GM12878 (cell line): ENCODE measurements around the gene NFATC1. TPM values are rescaled to one million over a fixed set of nuclear protein-coding genes. Genes with fewer than 3 reads are reported as not detected.

Experiments used
- ATAC-seq: fragments of 200-7000 bp; cut with Tn5 transposase; 3 replicates; pipeline ENCODE4 v1.9.1; 2020; ENCODE audit warnings: mild to moderate bottlenecking, moderate library complexity
- BruUV-seq: library from RNA; stranded (reverse); fragments of 400-500 nt; replicated peaks from 2 replicates; lab custom pipeline; 2021; lab: Mats Ljungman, UMichigan
- CTCF ChIA-PET: fragments of 300-600 bp; sonication (Branson Sonifier 250); formaldehyde crosslinking; extraction: SDS; loops from one replicate; lab custom pipeline; 2021; ENCODE audit warnings: inconsistent platforms; lab: Yijun Ruan, JAX
- POLR2A ChIA-PET: fragments of 350-600 bp; formaldehyde crosslinking; extraction: SDS; loops from one replicate; lab custom pipeline; 2021; ENCODE audit warnings: inconsistent platforms; lab: Charles Lee
- RAD21 ChIA-PET: fragments of 300-600 bp; sonication (Branson Sonifier 250); formaldehyde crosslinking; loops from one replicate; lab custom pipeline; 2023; ENCODE audit warnings: antibody characterized with exemption; ENCODE audit not compliant: unreplicated experiment; lab: Charles Lee
- SMC1A ChIA-PET: fragments of 300-600 bp; sonication (Branson Sonifier 250); formaldehyde crosslinking; loops from one replicate; lab custom pipeline; 2023; ENCODE audit not compliant: unreplicated experiment, uncharacterized antibody; lab: Charles Lee
- DNase-seq: peaks from one replicate; pipeline ENCODE4 v3.0.0-alpha.2; 2011; ENCODE audit warnings: low read depth, low spot score
- FAIRE-seq: peaks from 3 replicates; lab custom pipeline; 2011; peaks lifted over from hg19 to GRCh38; lab: Jason Lieb, UNC
- H2AFZ ChIP-seq: 2 replicates; pipeline ENCODE4 v1.6.0; 2011; ENCODE audit warnings: low read depth, low read length, control low read depth; ENCODE audit not compliant: control insufficient read depth
- H3K27ac ChIP-seq: 2 replicates; pipeline ENCODE4 v1.5.1; 2011; ENCODE audit warnings: control low read depth; ENCODE audit not compliant: control insufficient read depth, insufficient read depth
- H3K27me3 ChIP-seq, 2 experiments: replicated peaks in 1 of 2; 2 replicates each; pipeline versions ENCODE4 v1.6.0 to v1.6.1; 2011; ENCODE audit warnings: low read length in 1 of 2; ENCODE audit not compliant: control insufficient read depth in 2 of 2, insufficient read depth in 2 of 2
- H3K36me3 ChIP-seq, 2 experiments: 2 replicates each; pipeline ENCODE4 v1.5.1; 2011; ENCODE audit warnings: low read length in 1 of 2; ENCODE audit not compliant: control insufficient read depth in 2 of 2, insufficient read depth in 2 of 2
- H3K4me1 ChIP-seq: 2 replicates; pipeline ENCODE4 v1.6.1; 2011; ENCODE audit warnings: mild to moderate bottlenecking, low read length, moderate library complexity, mixed read lengths; ENCODE audit not compliant: control insufficient read depth, insufficient read depth
- H3K4me2 ChIP-seq: 2 replicates; pipeline ENCODE4 v1.6.0; 2011; ENCODE audit warnings: control low read depth; ENCODE audit not compliant: control insufficient read depth, insufficient read depth
- H3K4me3 ChIP-seq: fragments of 200-600 bp; sonication (generic); 2 replicates; pipeline ENCODE4 v1.5.1; 2016
- H3K79me2 ChIP-seq: 2 replicates; pipeline ENCODE4 v1.6.0; 2011; ENCODE audit warnings: low read length; ENCODE audit not compliant: control insufficient read depth, insufficient read depth
- H3K9ac ChIP-seq: 2 replicates; pipeline ENCODE4 v1.8.0; 2011; ENCODE audit warnings: low read length, control low read depth, mixed read lengths; ENCODE audit not compliant: control insufficient read depth, insufficient read depth
- H3K9me3 ChIP-seq: replicated peaks from 3 replicates; pipeline ENCODE4 v1.5.1; 2011; ENCODE audit warnings: mild to moderate bottlenecking, low read length; ENCODE audit not compliant: control insufficient read depth, insufficient read depth
- H4K20me1 ChIP-seq: 2 replicates; pipeline ENCODE4 v1.6.0; 2011; ENCODE audit not compliant: control insufficient read depth, insufficient read depth
- ATF2 ChIP-seq: IDR thresholded peaks from 2 replicates; pipeline ENCODE4 v1.6.1; 2012; ENCODE audit warnings: low read length, inconsistent platforms
- CHD1 ChIP-seq: IDR thresholded peaks from 2 replicates; pipeline ENCODE4 v1.6.1; 2012; ENCODE audit warnings: low read depth, low read length, improper control_type of control experiment
- E2F4 ChIP-seq: IDR thresholded peaks from 2 replicates; pipeline ENCODE4 v1.6.1; 2012; ENCODE audit warnings: low read depth, low read length, improper control_type of control experiment
- ELK1 ChIP-seq: IDR thresholded peaks from 2 replicates; pipeline ENCODE4 v1.6.1; 2012; ENCODE audit warnings: low read depth, low read length, improper control_type of control experiment
- JUND ChIP-seq: IDR thresholded peaks from 2 replicates; pipeline ENCODE4 v1.6.1; 2012; ENCODE audit warnings: low read depth, mild to moderate bottlenecking, low read length, improper control_type of control experiment, moderate library complexity
- NBN ChIP-seq: fragments of 450-650 bp; IDR thresholded peaks from 2 replicates; pipeline ENCODE4 v1.6.1; 2016
- RBBP5 ChIP-seq: fragments of 200-600 bp; sonication (generic); conservative IDR thresholded peaks from 2 replicates; pipeline ENCODE4 v1.6.1; 2016
- SMC3 ChIP-seq: IDR thresholded peaks from 2 replicates; pipeline ENCODE4 v1.6.1; 2011; ENCODE audit warnings: low read length, improper control_type of control experiment, borderline replicate concordance
- TARDBP ChIP-seq: IDR thresholded peaks from 2 replicates; pipeline ENCODE4 v1.6.1; 2016; ENCODE audit warnings: borderline replicate concordance
- ZBTB4 ChIP-seq: fragments of 450-650 bp; formaldehyde crosslinking; IDR thresholded peaks from 2 replicates; pipeline ENCODE4 v1.4.0; 2022; ENCODE audit warnings: mild to moderate bottlenecking, moderate library complexity
- ZNF622 ChIP-seq: fragments of 450-650 bp; IDR thresholded peaks from 2 replicates; pipeline ENCODE4 v1.6.1; 2017; ENCODE audit warnings: mild to moderate bottlenecking, inconsistent platforms
- ZZZ3 ChIP-seq: IDR thresholded peaks from 2 replicates; pipeline ENCODE4 v1.6.1; 2011; ENCODE audit warnings: low read depth; ENCODE audit not compliant: control insufficient read depth, insufficient read length
- WGBS: methylation state at CpG from one replicate; pipeline ENCODE4 v1.1.6; 2016; ENCODE audit warnings: low lambda C conversion rate; ENCODE audit not compliant: insufficient replicate concordance, insufficient coverage; ENCODE audit errors: missing lambda C conversion rate; 5-methylcytosine and 5-hydroxymethylcytosine counted together
- in situ Hi-C: fragments of 300-500 bp; cut with MboI; formaldehyde crosslinking; loops from 9 replicates; pipeline ENCODE4 v1.14.3; 2018; ENCODE audit warnings: mixed read lengths
- intact Hi-C: fragments of 100-400 bp; cut with micrococcal nuclease; formaldehyde crosslinking; loops from one replicate; pipeline ENCODE4 v1.14.2; 2022; ENCODE audit not compliant: unreplicated experiment
- polyA plus RNA-seq, 11 experiments: library from polyadenylated mRNA; depleted of rRNA in 4 of 11; unstranded in 6 of 11; stranded (reverse) in 5 of 11; fragments of >200 nt; fragmentation: Nextera tagmentation in 4 of 11; fragmentation: Illumina TruSeq in 1 of 11; extraction: Ambion mirVana in 4 of 11; extraction: Trizol in 1 of 11; gene quantifications; 1 replicate in 1 of 11; 2 replicates in 10 of 11; pipeline versions ENCODE4 v1.2.1 to v1.2.3, GENCODE V29; 2011 to 2016; ENCODE audit warnings: inconsistent platforms in 2 of 11, missing spikeins in 2 of 11, low read depth in 1 of 11
- total RNA-seq, 4 experiments: library from RNA; depleted of rRNA in 3 of 4; stranded (reverse); fragments of >200 nt in 3 of 4; fragmentation: Illumina TruSeq in 1 of 4; extraction: Trizol in 1 of 4; gene quantifications; 2 replicates each; pipeline versions ENCODE4 v1.2.1 to v1.2.3, GENCODE V29; 2013 to 2021

NFATC1 gene
- total and polyA plus RNA-seq, 10 of the 15 experiments (the other 5 are each of a cell fraction or from before 2014, with no cell fraction given): 0.84 to 20.8 (median 5.1) TPM

GRCh38 chr18:79416677-79417052, 20.9 kb downstream of the NFATC1 start:
- FAIRE-seq (no peak), DNase-seq (no peak), ATAC-seq (no peak)
- Histone ChIP-seq H3K9me3 (no peaks in the 10 kb centered on the region), H3K27ac (no peak overlapping the region), H2AFZ (no peak overlapping the region), H3K4me1 (peaks cover 5% of the 10 kb centered on the region; the same call in 1 of the 2 replicates), H3K27me3 (no peaks in the 10 kb centered on the region), H3K36me3 (peaks cover 0 to 14% of the 10 kb centered on the region in 2 experiments; a peak in 2 of 4 replicates), H3K9ac (no peak overlapping the region), H3K4me3 (no peak overlapping the region), H4K20me1 (no peaks in the 10 kb centered on the region; the same call in 1 of the 2 replicates), H3K79me2 (no peaks in the 10 kb centered on the region), H3K4me2 (no peak overlapping the region)
- RAD21 ChIA-PET: no interaction called here
- 84% methylated on average over 12 of the region's 12 CpGs for WGBS
- no peak for TF ChIP-seq ATF2
- CTCF ChIA-PET: no interaction called here
- SMC1A ChIA-PET: no interaction called here
- POLR2A ChIA-PET: no interaction called here
- in situ Hi-C loops: no loop called here
- intact Hi-C loops: no loop called here
- no TSS peak for BruUV-seq

- no peaks in the 10 kb centered on the region for H3K27me3 ChIP-seq
- ChIA-PET POLR2A (no interaction called here), SMC1A (interaction anchor here (0.6 kb wide), 1 partner anchor 20 kb away, joined by 3 read pairs; no protein-coding TSS in a partner anchor), RAD21 (no interaction called here), CTCF (no interaction called here)
- no peak overlapping the region for H3K9ac ChIP-seq
- H2AFZ ChIP-seq: no peak overlapping the region
- 94% methylated on average over 19 of the region's 19 CpGs for WGBS
- H3K4me2 ChIP-seq: no peak overlapping the region
- peaks cover 0 to 11% of the 10 kb centered on the region in 2 experiments; a peak in 2 of 4 replicates for H3K36me3 ChIP-seq
- no peak overlapping the region for H3K27ac ChIP-seq
- no peak for DNase-seq
- H3K4me1 ChIP-seq: peaks cover 5% of the 10 kb centered on the region; the same call in 1 of the 2 replicates
- no TSS peak for BruUV-seq
- in situ Hi-C loops (no loop called here), intact Hi-C loops (no loop called here)
- no peak overlapping the region for H3K4me3 ChIP-seq
- TF ChIP-seq ZZZ3 (no peak), ELK1 (no peak), JUND (no peak), CHD1 (no peak), NBN (no peak), E2F4 (no peak), TARDBP (no peak), ZBTB4 (CRISPR knock-in tag) (no peak), SMC3 (no peak), ZNF622 (no peak), RBBP5 (no peak)
- no peaks in the 10 kb centered on the region for H3K79me2 ChIP-seq
- H4K20me1 ChIP-seq: no peaks in the 10 kb centered on the region; the same call in 1 of the 2 replicates
- FAIRE-seq: no peak
- ATAC-seq: no peak
- no peaks in the 10 kb centered on the region for H3K9me3 ChIP-seq
Measured at GRCh38 chr18:79418236-79418635, 22.5 kb downstream of the NFATC1 start.
